ENCODE data around the gene SNX3. TPM values are rescaled to one million over a fixed set of nuclear protein-coding genes. Genes with fewer than 3 reads are reported as not detected.

SNX3 gene
- total RNA-seq, 1 donor from 2014 or later: 178 TPM

- Mint-ChIP-seq H3K27ac (ENCODE audit: unreplicated experiment) (no peak overlapping the region), H3K36me3 (ENCODE audit: low read depth) (peaks cover 17% of the 10 kb centered on the region), H3K27me3 (ENCODE audit: low read depth) (no peaks in the 10 kb centered on the region), H3K9me3 (ENCODE audit: low read depth) (peaks cover 18% of the 10 kb centered on the region), H3K4me3 (ENCODE audit: unreplicated experiment) (no peak overlapping the region), H3K4me1 (ENCODE audit: low read depth) (no peaks in the 10 kb centered on the region)
- TF ChIP-seq, protein P1, sequence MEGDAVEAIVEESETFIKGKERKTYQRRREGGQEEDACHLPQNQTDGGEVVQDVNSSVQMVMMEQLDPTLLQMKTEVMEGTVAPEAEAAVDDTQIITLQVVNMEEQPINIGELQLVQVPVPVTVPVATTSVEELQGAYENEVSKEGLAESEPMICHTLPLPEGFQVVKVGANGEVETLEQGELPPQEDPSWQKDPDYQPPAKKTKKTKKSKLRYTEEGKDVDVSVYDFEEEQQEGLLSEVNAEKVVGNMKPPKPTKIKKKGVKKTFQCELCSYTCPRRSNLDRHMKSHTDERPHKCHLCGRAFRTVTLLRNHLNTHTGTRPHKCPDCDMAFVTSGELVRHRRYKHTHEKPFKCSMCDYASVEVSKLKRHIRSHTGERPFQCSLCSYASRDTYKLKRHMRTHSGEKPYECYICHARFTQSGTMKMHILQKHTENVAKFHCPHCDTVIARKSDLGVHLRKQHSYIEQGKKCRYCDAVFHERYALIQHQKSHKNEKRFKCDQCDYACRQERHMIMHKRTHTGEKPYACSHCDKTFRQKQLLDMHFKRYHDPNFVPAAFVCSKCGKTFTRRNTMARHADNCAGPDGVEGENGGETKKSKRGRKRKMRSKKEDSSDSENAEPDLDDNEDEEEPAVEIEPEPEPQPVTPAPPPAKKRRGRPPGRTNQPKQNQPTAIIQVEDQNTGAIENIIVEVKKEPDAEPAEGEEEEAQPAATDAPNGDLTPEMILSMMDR (IDR thresholded peaks at IDR 0.05): no peak
- no peak for DNase-seq (ENCODE audit: low spot score)
Measured at GRCh38 chr6:108242259-108242658, 18.6 kb downstream of the SNX3 start.

DNA sequence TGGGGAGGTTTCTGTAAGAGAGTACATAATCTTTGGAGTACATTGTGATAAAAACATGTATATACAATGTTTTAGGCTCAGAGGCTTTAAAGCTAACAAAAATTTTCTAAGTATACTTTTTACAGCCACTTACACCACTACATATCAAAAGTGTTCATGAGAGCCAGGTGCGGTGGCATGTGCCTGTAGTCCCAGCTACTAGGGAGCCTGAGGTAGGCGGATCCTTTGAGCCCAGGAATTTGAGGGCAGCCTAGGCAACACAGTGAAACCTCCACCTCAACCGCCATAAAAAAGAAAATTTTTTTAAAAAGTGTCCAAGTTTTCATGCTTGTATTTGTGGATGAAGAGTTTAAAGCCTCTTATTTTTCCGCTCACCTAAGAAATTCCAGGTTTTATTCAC lies 22.5 kb downstream of the SNX3 start:
- no peaks in the 10 kb centered on the region for H3K27me3 Mint-ChIP-seq (ENCODE audit: low read depth)
- peaks cover 20% of the 10 kb centered on the region for H3K36me3 Mint-ChIP-seq (ENCODE audit: low read depth)
- H3K9me3 Mint-ChIP-seq (ENCODE audit: low read depth): peaks cover 13% of the 10 kb centered on the region
- no peak overlapping the region for H3K4me3 Mint-ChIP-seq (ENCODE audit: unreplicated experiment)
- H3K4me1 Mint-ChIP-seq (ENCODE audit: low read depth): no peaks in the 10 kb centered on the region
- TF ChIP-seq, protein P1 (IDR thresholded peaks at IDR 0.05): no peak
- H3K27ac Mint-ChIP-seq (ENCODE audit: unreplicated experiment): no peak overlapping the region
- no peak for DNase-seq (ENCODE audit: low spot score)

- peaks cover 3% of the 10 kb centered on the region for H3K9me3 Mint-ChIP-seq (ENCODE audit: low read depth)
- no peak for DNase-seq (ENCODE audit: low spot score)
- peaks cover 9% of the 10 kb centered on the region for H3K4me1 Mint-ChIP-seq (ENCODE audit: low read depth)
- H3K27me3 Mint-ChIP-seq (ENCODE audit: low read depth): no peaks in the 10 kb centered on the region
- peaks cover 10% of the 10 kb centered on the region for H3K36me3 Mint-ChIP-seq (ENCODE audit: low read depth)
- H3K27ac Mint-ChIP-seq (ENCODE audit: unreplicated experiment): no peak overlapping the region
- no peak overlapping the region for H3K4me3 Mint-ChIP-seq (ENCODE audit: unreplicated experiment)
- TF ChIP-seq, protein P1 (IDR thresholded peaks at IDR 0.05): no peak
Measured at GRCh38 chr6:108236791-108237190, 24.0 kb downstream of the SNX3 start.

GRCh38 chr6:108235127-108235526 lies 25.7 kb downstream of the SNX3 start:
- Mint-ChIP-seq H3K27ac (ENCODE audit: unreplicated experiment) (no peak overlapping the region), H3K9me3 (ENCODE audit: low read depth) (no peaks in the 10 kb centered on the region), H3K36me3 (ENCODE audit: low read depth) (peaks cover 9% of the 10 kb centered on the region), H3K4me3 (ENCODE audit: unreplicated experiment) (no peak overlapping the region), H3K4me1 (ENCODE audit: low read depth) (peaks cover 19% of the 10 kb centered on the region), H3K27me3 (ENCODE audit: low read depth) (no peaks in the 10 kb centered on the region)
- TF ChIP-seq, protein P1 (IDR thresholded peaks at IDR 0.05): no peak
- DNase-seq (ENCODE audit: low spot score): no peak

GRCh38 chr6:108228416-108228815 lies 32.4 kb downstream of the SNX3 start:
- H3K9me3 Mint-ChIP-seq (ENCODE audit: low read depth): no peaks in the 10 kb centered on the region
- no peaks in the 10 kb centered on the region for H3K27me3 Mint-ChIP-seq (ENCODE audit: low read depth)
- no peak overlapping the region for H3K27ac Mint-ChIP-seq (ENCODE audit: unreplicated experiment)
- no peak for DNase-seq (ENCODE audit: low spot score)
- TF ChIP-seq, protein P1 (IDR thresholded peaks at IDR 0.05): no peak
- no peak overlapping the region for H3K4me3 Mint-ChIP-seq (ENCODE audit: unreplicated experiment)
- peaks cover 31% of the 10 kb centered on the region for H3K4me1 Mint-ChIP-seq (ENCODE audit: low read depth)
- peaks cover 5% of the 10 kb centered on the region for H3K36me3 Mint-ChIP-seq (ENCODE audit: low read depth)

All from chondrocyte (in vitro differentiated cells).